Measurements from ENCODE around the gene SORCS2.

Gene SORCS2

GRCh38 chr4:7425591-7426468 is 233.5 kb downstream of the SORCS2 start:
- no peak for DNase-seq

DNA sequence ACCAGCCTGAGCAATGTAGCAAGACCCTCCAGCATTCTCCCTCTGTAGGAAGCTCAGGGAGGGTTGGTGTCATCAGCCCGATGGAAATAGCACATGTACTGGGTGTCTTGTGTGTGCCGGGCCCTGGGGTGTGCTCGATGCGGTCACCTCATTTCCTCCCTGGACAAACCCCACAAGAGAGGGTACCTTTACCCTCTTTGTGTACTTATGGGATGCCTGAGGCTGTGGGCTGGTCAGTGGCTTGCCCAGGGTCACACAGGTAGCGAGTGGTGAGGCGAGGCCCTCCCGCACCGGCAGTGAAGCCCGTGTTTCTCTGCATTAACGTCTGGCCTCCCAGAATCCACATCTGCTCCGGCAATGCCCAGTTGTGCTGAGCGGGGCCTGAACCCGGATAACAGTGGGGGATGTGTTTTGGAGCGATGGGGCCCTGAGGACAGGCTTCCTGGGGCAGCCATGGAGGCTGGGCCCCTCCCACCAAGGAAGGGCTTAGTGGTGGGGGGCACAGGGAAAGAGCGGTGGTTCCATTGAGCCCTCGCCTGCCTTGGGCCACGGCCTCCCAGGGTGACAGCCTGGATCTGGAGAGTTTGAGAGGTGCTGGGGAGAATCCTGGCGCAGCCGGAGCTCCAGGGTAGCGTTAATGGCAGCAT is 234.3 kb downstream of the SORCS2 start:
- no peak for DNase-seq
- in situ Hi-C loops (cut with HindIII; ENCODE audit: low pct_ligation_motif_present, low pct_unique_long_range_greater_than_20kb, low sequenced_read_pairs) = no loop called here

More at GRCh38 chr4:7425591-7426468, 233.5 kb downstream of the SORCS2 start:
- in situ Hi-C loops (cut with HindIII; ENCODE audit: low pct_ligation_motif_present, low pct_unique_long_range_greater_than_20kb, low sequenced_read_pairs) = no loop called here

DNA sequence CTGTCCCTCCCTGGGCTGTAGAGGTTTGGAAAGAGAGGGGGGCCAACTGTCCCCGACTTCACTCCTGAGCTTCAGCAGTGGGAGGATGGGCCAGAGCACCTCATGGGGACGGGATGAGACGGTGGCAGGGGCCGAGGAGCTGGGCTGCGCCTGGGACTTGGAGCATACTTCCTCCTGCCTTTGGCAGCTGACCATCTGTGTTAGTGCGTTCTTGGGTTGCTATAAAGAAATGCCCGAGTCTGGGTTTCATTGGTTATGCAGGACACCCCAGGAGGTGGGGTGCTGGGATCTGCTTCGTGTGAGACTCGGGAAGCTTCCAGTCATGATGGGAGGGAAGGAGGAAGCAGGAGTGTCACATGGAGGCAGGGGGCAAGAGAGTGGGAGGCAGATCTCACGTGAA is 235.0 kb downstream of the SORCS2 start:
- in situ Hi-C loops (cut with HindIII; ENCODE audit: low pct_ligation_motif_present, low pct_unique_long_range_greater_than_20kb, low sequenced_read_pairs) = no loop called here
- no peak for DNase-seq

DNA sequence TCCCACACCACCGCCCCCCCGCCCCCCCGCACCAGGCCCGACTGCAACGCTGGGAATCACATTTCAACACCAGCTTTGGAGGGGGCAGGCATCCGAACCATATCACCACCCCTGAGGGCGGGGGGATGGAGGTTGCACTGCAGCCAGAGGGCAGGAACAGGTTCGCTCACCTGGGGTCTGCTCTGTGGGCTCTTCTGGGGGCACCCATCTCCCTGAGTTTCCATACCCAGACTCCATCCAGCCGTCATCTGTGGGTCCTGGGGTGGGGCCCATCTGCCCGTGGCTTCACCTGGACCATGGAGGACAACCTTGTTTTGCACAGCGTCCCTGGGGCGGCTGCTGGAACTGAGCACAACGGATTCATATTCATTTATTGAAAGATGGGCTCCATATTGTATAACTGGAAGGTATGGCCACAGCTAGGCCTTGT is 235.5 kb downstream of the SORCS2 start:
- DNase-seq = no peak
- in situ Hi-C loops (cut with HindIII; ENCODE audit: low pct_ligation_motif_present, low pct_unique_long_range_greater_than_20kb, low sequenced_read_pairs) = no loop called here

- in situ Hi-C loops (cut with HindIII; ENCODE audit: low pct_ligation_motif_present, low pct_unique_long_range_greater_than_20kb, low sequenced_read_pairs) = no loop called here
- no peak for DNase-seq
These were observed 236.1 kb downstream of the SORCS2 start for GRCh38 chr4:7428261-7429068.

DNA sequence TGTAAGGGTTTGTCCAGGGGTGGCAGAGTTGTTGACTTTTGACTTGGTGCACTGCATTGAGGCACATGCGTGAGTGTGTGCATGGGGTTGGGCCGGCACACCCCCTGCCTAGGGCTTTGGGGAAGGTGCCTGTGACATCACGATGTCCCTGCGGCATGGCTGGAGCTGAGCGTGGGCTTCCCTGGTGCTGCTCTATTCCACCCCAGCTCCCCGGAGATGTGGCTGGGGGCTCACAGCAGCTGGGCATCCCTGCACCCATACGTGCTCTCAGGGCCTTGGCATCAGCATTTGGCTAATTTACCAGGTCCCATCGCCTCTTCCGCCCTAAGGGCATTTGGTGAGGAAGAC is 236.7 kb downstream of the SORCS2 start:
- no peak for DNase-seq
- in situ Hi-C loops (cut with HindIII; ENCODE audit: low pct_ligation_motif_present, low pct_unique_long_range_greater_than_20kb, low sequenced_read_pairs) = no loop called here

- in situ Hi-C loops (cut with HindIII; ENCODE audit: low pct_ligation_motif_present, low pct_unique_long_range_greater_than_20kb, low sequenced_read_pairs) = no loop called here
- DNase-seq = no peak
These were observed 237.3 kb downstream of the SORCS2 start for GRCh38 chr4:7429601-7430078.

- no peak for DNase-seq
- in situ Hi-C loops (cut with HindIII; ENCODE audit: low pct_ligation_motif_present, low pct_unique_long_range_greater_than_20kb, low sequenced_read_pairs) = no loop called here
These were observed 238.1 kb downstream of the SORCS2 start for GRCh38 chr4:7430368-7430964.

DNA sequence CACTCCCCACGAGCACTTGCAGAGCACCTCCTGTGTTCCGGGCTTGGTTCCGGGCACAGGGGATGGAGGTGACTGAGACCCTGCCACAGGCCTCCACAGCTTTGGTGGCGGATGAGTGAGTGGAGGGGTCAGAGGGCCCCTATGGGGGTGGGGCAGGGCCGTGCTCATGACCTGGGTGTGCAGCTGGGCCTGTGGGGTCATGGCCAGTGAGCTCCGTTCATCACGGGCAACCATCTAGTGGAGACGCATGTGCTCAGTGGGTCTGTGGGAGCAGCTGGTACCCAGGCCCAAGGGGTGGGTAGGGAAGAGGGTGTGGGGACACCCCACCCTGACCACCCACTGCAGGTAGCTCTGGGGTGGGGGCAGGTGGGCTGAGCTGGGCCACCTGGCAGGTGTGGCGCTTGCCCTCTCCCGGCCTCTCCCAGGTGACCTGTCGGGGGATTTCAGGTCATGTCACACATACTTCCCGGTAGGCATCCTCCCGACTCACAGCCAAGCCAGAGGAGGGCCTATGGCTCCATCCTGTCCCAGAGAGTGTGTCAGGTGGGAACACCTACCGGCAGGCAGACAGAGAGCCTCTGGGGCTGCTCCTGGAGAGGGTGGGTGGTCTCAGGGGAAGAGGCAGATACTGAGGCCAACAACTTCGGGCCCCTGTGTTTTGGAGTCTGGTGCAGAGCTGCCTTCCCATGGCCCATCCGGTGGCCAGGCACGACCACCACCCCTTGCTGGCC is 238.8 kb downstream of the SORCS2 start:
- in situ Hi-C loops (cut with HindIII; ENCODE audit: low pct_ligation_motif_present, low pct_unique_long_range_greater_than_20kb, low sequenced_read_pairs) = no loop called here

GRCh38 chr4:7431696-7432530 is 239.6 kb downstream of the SORCS2 start:
- in situ Hi-C loops (cut with HindIII; ENCODE audit: low pct_ligation_motif_present, low pct_unique_long_range_greater_than_20kb, low sequenced_read_pairs) = no loop called here
- DNase-seq = no peak

More for the DNA sequence above, 238.8 kb downstream of the SORCS2 start:
- DNase-seq = no peak

DNA sequence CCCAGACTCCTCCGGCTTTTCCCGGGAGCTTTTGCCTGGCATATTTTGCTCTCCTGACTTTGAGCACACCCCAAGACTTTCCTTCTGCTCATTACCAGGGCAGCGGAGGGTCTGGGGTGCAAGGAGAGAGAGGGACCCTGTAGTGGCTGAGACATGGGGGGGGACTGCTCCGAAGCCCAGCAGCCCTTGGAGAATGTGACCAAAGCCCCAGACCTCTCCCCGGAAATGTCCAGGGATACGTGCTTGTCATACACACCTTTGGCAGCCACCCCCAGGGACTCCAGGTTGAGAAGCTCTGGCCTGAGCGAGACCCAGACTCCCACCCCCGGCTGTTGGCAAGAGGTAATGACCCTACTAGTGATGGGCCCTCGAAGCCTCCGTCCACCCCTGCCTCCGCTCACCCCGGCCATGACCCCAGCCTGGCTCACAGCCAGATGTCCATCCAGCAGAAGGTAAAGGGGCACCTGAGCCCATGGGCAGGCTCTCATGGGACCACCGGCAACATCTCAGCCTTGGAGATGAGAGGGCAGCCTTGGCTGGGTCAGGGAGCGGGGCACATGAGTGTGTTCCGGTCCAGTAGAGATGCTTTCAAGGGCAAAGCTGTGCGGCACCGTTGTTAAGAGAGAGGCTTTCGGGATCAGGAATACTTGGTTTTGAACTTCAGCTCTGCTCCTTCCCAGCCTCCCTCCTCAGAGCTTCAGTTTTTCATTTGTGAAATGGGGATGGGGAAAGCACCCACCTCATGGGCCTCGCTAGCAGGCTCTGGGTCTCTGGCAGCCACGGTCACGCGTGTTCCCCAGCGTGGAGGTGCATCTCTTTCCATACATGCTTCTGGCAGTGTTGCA is 240.4 kb downstream of the SORCS2 start:
- DNase-seq = no peak
- in situ Hi-C loops (cut with HindIII; ENCODE audit: low pct_ligation_motif_present, low pct_unique_long_range_greater_than_20kb, low sequenced_read_pairs) = no loop called here

- in situ Hi-C loops (cut with HindIII; ENCODE audit: low pct_ligation_motif_present, low pct_unique_long_range_greater_than_20kb, low sequenced_read_pairs) = no loop called here
- DNase-seq = no peak
These were observed 241.2 kb downstream of the SORCS2 start for GRCh38 chr4:7433376-7434140.

DNA sequence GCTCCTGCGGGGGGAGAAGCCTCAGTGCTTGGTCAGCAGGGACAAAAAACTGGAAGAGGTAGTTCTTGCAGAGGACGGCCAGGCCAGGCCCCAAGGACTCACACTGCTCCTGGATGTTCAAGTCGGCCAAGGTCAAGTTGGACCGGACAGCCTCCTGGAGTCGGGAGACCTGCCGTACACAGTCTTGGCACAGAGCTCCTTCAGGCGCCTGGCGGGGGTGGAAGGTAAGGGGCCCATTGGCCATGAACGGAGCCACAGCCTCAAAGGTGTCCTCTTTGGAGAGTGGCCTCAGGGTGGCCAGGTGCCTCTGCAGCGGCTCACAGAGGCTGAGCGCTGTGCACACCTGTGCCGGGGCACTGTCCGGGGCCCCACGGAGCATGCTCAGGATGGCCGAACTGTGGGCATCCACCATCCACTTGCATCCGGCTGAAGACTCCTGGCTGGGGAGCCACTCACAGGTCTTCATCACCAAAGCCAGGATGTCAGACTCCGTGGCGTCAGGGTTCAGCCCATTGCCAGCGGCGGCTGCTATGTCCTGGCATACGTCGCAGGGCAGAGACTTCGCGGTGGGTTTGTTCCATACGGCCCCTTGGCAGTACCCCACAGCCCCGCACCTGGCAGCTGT is 241.9 kb downstream of the SORCS2 start:
- in situ Hi-C loops (cut with HindIII; ENCODE audit: low pct_ligation_motif_present, low pct_unique_long_range_greater_than_20kb, low sequenced_read_pairs) = no loop called here
- no peak for DNase-seq

DNA sequence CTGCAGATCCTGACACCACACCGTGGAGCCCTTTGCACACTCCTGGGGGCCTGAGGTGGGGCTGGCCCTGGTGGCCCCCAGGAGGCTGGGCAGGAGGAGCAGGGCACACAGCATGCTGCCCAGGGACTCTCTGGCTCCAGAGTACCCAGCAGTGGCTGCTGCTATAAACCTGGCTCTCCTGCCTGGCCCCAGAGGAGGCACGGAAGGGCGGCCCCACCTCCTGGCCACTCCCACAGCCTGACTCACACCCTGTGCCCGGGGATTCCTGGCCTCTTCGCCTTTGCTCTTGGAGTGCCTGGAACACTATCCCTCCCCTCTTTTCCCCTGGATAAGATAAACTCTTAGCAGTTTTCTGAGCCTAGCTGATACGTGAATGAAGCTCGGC is 242.4 kb downstream of the SORCS2 start, which contains the start of gene PSAPL1:
TSS of gene PSAPL1 (minus strand) at position 165 of the 385 bp plus-strand sequence. CDS start at position 114, 51 bp downstream.
- DNase-seq = peak; percentile 37
- in situ Hi-C loops (cut with HindIII; ENCODE audit: low pct_ligation_motif_present, low pct_unique_long_range_greater_than_20kb, low sequenced_read_pairs) = no loop called here

DNA sequence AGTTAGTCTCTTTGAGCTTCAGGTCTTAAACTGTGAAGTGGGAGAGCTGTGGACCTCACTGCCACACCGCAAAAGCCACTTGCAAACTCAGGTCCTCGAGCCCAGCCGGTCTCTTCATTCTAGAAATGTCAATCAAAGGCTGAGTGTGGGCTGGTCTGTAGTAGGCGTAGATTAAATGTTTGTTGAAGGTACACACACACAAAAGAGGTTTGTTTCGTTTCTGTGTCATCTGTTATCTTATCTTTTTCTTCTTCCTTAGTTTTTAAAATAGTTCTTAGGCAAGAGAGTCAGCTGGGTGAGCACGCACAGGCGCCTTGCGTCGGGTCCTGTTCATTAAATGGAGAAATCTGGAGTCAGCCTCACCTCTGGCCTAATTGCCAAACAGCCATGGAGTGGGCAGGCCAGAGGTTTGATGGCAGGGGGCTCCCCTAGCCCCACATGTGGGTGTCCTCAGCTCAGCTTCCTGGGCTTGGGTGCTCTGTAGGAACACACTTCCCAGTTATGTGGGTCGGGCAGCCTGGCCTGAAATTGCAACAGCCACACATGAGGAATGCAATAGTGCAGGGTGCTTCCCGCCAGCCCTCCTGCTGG is 243.2 kb downstream of the SORCS2 start:
- in situ Hi-C loops (cut with HindIII; ENCODE audit: low pct_ligation_motif_present, low pct_unique_long_range_greater_than_20kb, low sequenced_read_pairs) = no loop called here
- no peak for DNase-seq

Measured in ACHN (cell line).